Liver (tissue), 9 donors: ENCODE measurements around the gene GSTA2. TPM values are rescaled to one million over a fixed set of nuclear protein-coding genes. Genes with fewer than 3 reads are reported as not detected.

Source experiments
- DNase-seq: peaks from one replicate; pipeline ENCODE4 v3.0.0-alpha.2; 2017; ENCODE audit warnings: low spot score
- H3K27ac ChIP-seq, 2 donors: one replicate each; pipeline ENCODE4 v1.7.0; 2013; ENCODE audit warnings: inconsistent platforms in 2 of 2, low read length in 2 of 2, control low read depth in 1 of 2, low read depth in 1 of 2, mild to moderate bottlenecking in 1 of 2
- H3K27me3 ChIP-seq, 4 donors: one replicate each; pipeline versions ENCODE4 v1.6.1 to v1.7.0; 2013; ENCODE audit warnings: low read length in 3 of 4, inconsistent platforms in 1 of 4, mild to moderate bottlenecking in 1 of 4, moderate library complexity in 1 of 4; ENCODE audit not compliant: control insufficient read depth in 4 of 4, insufficient read depth in 4 of 4
- H3K36me3 ChIP-seq, 4 donors: one replicate each; pipeline versions ENCODE4 v1.6.1 to v1.7.0; 2013; ENCODE audit warnings: low read length in 3 of 4, mild to moderate bottlenecking in 3 of 4, low read depth in 1 of 4, moderate library complexity in 1 of 4; ENCODE audit not compliant: control insufficient read depth in 4 of 4, insufficient read depth in 3 of 4
- H3K4me1 ChIP-seq, 4 donors: one replicate each; pipeline versions ENCODE4 v1.6.1 to v1.7.0; 2013; ENCODE audit warnings: low read length in 3 of 4, mild to moderate bottlenecking in 3 of 4, moderate library complexity in 1 of 4; ENCODE audit not compliant: control insufficient read depth in 4 of 4, insufficient read depth in 4 of 4
- H3K4me3 ChIP-seq, 3 donors: one replicate each; pipeline versions ENCODE4 v1.6.1 to v1.7.0; 2013; ENCODE audit warnings: low read length in 3 of 3, control low read depth in 1 of 3, low read depth in 1 of 3, mild to moderate bottlenecking in 1 of 3
- H3K9ac ChIP-seq, 2 donors: one replicate each; pipeline ENCODE4 v1.7.0; 2013; ENCODE audit warnings: low read length in 2 of 2, mild to moderate bottlenecking in 2 of 2, moderate library complexity in 2 of 2, control low read depth in 1 of 2, low read depth in 1 of 2
- H3K9me3 ChIP-seq, 4 donors: one replicate each; pipeline versions ENCODE4 v1.6.1 to v1.7.0; 2013; ENCODE audit warnings: low read length in 3 of 4; ENCODE audit not compliant: control insufficient read depth in 4 of 4
- EGR1 ChIP-seq, 2 donors: IDR thresholded peaks; 2 replicates each; pipeline ENCODE4 v1.6.1; 2016 to 2018; ENCODE audit warnings: antibody characterized with exemption in 2 of 2, low read depth in 2 of 2
- FOXA1 ChIP-seq: IDR thresholded peaks from 2 replicates; pipeline ENCODE4 v1.6.1; 2016; ENCODE audit warnings: antibody characterized with exemption
- FOXA2 ChIP-seq: IDR thresholded peaks from 2 replicates; pipeline ENCODE4 v1.6.1; 2016; ENCODE audit warnings: antibody characterized with exemption
- GABPA ChIP-seq, 2 donors: IDR thresholded peaks in 1 of 2; conservative IDR thresholded peaks in 1 of 2; 2 replicates each; pipeline ENCODE4 v1.6.1; 2016; ENCODE audit warnings: antibody characterized with exemption in 2 of 2, mild to moderate bottlenecking in 1 of 2, moderate library complexity in 1 of 2
- HNF4A ChIP-seq, 2 donors: conservative IDR thresholded peaks; 2 replicates each; pipeline ENCODE4 v1.6.1; 2016; ENCODE audit warnings: antibody characterized with exemption in 2 of 2, mild to moderate bottlenecking in 2 of 2
- HNF4G ChIP-seq: IDR thresholded peaks from 2 replicates; pipeline ENCODE4 v1.6.1; 2016; ENCODE audit warnings: antibody characterized with exemption
- JUND ChIP-seq, 2 donors: IDR thresholded peaks; 2 replicates each; pipeline ENCODE4 v1.6.1; 2016; ENCODE audit warnings: antibody characterized with exemption in 2 of 2
- MAX ChIP-seq: IDR thresholded peaks from 2 replicates; pipeline ENCODE4 v1.6.1; 2016; ENCODE audit warnings: antibody characterized with exemption
- RAD21 ChIP-seq, 2 donors: IDR thresholded peaks; 2 replicates each; pipeline ENCODE4 v1.6.1; 2016; ENCODE audit warnings: antibody characterized with exemption in 2 of 2, mild to moderate bottlenecking in 2 of 2
- REST ChIP-seq: IDR thresholded peaks from 2 replicates; pipeline ENCODE4 v1.6.1; 2016; ENCODE audit warnings: antibody characterized with exemption, mild to moderate bottlenecking
- RXRA ChIP-seq, 2 donors: IDR thresholded peaks; 2 replicates each; pipeline ENCODE4 v1.6.1; 2017 to 2018; ENCODE audit warnings: antibody characterized with exemption in 2 of 2, mild to moderate bottlenecking in 1 of 2
- SP1 ChIP-seq: IDR thresholded peaks from 2 replicates; pipeline ENCODE4 v1.6.1; 2018; ENCODE audit warnings: antibody characterized with exemption, mild to moderate bottlenecking
- TAF1 ChIP-seq: conservative IDR thresholded peaks from 2 replicates; pipeline ENCODE4 v1.6.1; 2016; ENCODE audit warnings: antibody characterized with exemption, mild to moderate bottlenecking
- YY1 ChIP-seq: IDR thresholded peaks from 2 replicates; pipeline ENCODE4 v1.6.1; 2016; ENCODE audit warnings: antibody characterized with exemption, mild to moderate bottlenecking
- WGBS: extraction: QIAGEN DNeasy Blood & Tissue Kit; methylation state at CpG from one replicate; pipeline ENCODE4 v1.1.7; 2013; 5-methylcytosine and 5-hydroxymethylcytosine counted together
- polyA plus RNA-seq, 2 donors: library from polyadenylated mRNA; stranded (reverse) in 1 of 2; unstranded in 1 of 2; fragments of 200-250 nt in 1 of 2; fragments of >200 nt in 1 of 2; fragmentation: Nextera tagmentation in 1 of 2; extraction: Ambion mirVana in 1 of 2; gene quantifications; one replicate each; pipeline versions ENCODE4 v1.2.1 to v1.2.3, GENCODE V29; 2013 to 2015
- total RNA-seq, 2 donors: library from RNA; depleted of rRNA; stranded (reverse); fragments of >200 nt; gene quantifications; one replicate each; pipeline ENCODE4 v1.2.3, GENCODE V29; 2014
- TF ChIP-seq, protein P1 (sequence below): IDR thresholded peaks from 2 replicates; pipeline ENCODE4 v1.6.1; 2016; ENCODE audit warnings: antibody characterized with exemption
- donor health status: healthy.
- donor health status: healthy.
- donor health status: healthy.
- donor health status: healthy.
- donor health status: healthy.

The GSTA2 gene
- total and polyA plus RNA-seq, 4 donors, result 1.4 to 110 (median 2.1) TPM

- H3K27ac ChIP-seq, result peak overlapping the region; percentile 39 to 46
- peaks cover 0 to 2% (median 0%) of the 10 kb centered on the region in 4 donors for H3K9me3 ChIP-seq
- H3K9ac ChIP-seq, result peak overlapping the region in 1 of 2 donors; percentile 94
- TF ChIP-seq HNF4A (conservative IDR thresholded peaks at IDR 0.05) (peak in 1 of 2 donors; percentile 11), RAD21 (IDR thresholded peaks at IDR 0.05) (peak in 1 of 2 donors; percentile 7), RXRA (IDR thresholded peaks at IDR 0.05) (no peak)
- peaks cover 1 to 19% (median 16%) of the 10 kb centered on the region in 4 donors for H3K36me3 ChIP-seq
- H3K27me3 ChIP-seq, result no peaks in the 10 kb centered on the region
- peak overlapping the region in 2 of 3 donors; percentile 60 to 75 for H3K4me3 ChIP-seq
- no peak for DNase-seq
- peaks cover 3 to 19% (median 9%) of the 10 kb centered on the region in 4 donors for H3K4me1 ChIP-seq
- WGBS, result 23% methylated on average over 3 of the region's 3 CpGs
These were observed 25.2 kb upstream of the GSTA2 start for GRCh38 chr6:52788478-52788877.

GRCh38 chr6:52787917-52788316 lies 24.6 kb upstream of the GSTA2 start:
- H3K27ac ChIP-seq, result peak overlapping the region; percentile 46 to 67
- peaks cover 3 to 19% (median 9%) of the 10 kb centered on the region in 4 donors for H3K4me1 ChIP-seq
- no peak for DNase-seq
- H3K27me3 ChIP-seq, result no peaks in the 10 kb centered on the region
- peak overlapping the region; percentile 71 to 94 for H3K9ac ChIP-seq
- peaks cover 1 to 13% (median 10%) of the 10 kb centered on the region in 4 donors for H3K36me3 ChIP-seq
- H3K4me3 ChIP-seq, result peak overlapping the region; percentile 46 to 75 (median 60)
- WGBS, result 16% methylated on average over 3 of the region's 3 CpGs
- peak; percentile 73 to 74 for TF ChIP-seq HNF4A (conservative IDR thresholded peaks at IDR 0.05)
- no peak for TF ChIP-seq HNF4G
- peak; percentile 60 to 63 for TF ChIP-seq JUND (IDR thresholded peaks at IDR 0.05)
- no peak for TF ChIP-seq MAX
- TF ChIP-seq RAD21 (IDR thresholded peaks at IDR 0.05), result peak in 1 of 2 donors; percentile 49
- peak; percentile 72 to 79 for TF ChIP-seq RXRA (IDR thresholded peaks at IDR 0.05)
- peak; percentile 88 for TF ChIP-seq FOXA1
- peak; percentile 31 for TF ChIP-seq TAF1
- no peak for TF ChIP-seq EGR1 (IDR thresholded peaks at IDR 0.05; ENCODE audit: low read depth in 2 of 2)
- peak; percentile 61 for TF ChIP-seq SP1
- peak; percentile 13 for TF ChIP-seq YY1
- TF ChIP-seq FOXA2, result peak; percentile 94
- peak; percentile 19 for TF ChIP-seq REST
- no peak for TF ChIP-seq GABPA (IDR thresholded peaks at IDR 0.05 in 1 of 2, conservative IDR thresholded peaks at IDR 0.05 in 1 of 2)
- peaks cover 0 to 2% (median 0%) of the 10 kb centered on the region in 4 donors for H3K9me3 ChIP-seq

DNA sequence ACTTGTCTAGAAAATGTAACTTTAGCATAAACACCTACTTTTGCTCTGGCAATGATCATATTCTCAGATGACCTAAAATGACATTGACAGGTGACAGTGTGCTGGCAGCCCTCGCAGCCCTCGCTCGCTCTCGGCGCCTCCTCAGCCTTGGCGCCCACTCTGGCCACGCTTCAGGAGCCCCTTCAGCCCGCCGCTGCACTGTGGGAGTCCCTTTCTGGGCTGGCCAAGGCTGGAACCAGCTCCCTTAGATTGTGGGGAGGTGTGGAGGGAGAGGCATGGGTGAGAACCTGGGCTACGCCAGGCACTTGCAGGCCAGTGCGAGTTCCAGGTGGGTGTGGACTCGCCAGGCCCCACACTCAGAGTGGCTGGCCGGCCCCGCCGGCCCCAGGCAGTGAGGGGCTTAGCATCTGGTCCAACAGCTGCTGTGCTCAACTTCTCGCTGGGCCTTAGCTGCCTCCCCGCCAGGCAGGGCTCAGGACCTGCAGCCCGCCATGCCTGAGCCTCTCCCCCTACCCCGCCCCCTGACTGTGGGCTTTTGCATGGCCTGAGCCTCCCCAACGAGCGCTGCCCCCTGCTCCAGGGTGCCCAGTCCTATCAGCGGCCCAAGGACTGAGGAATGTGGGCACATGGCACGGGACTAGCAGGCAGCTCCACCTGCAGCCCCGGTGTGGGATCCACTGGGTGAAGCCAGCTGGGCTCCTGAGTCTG lies 23.1 kb upstream of the GSTA2 start:
- no peak overlapping the region for H3K27ac ChIP-seq
- no peak for DNase-seq
- TF ChIP-seq REST (no peak), FOXA2 (no peak), SP1 (no peak), HNF4G (no peak), RXRA (IDR thresholded peaks at IDR 0.05) (no peak), MAX (no peak), GABPA (IDR thresholded peaks at IDR 0.05 in 1 of 2, conservative IDR thresholded peaks at IDR 0.05 in 1 of 2) (no peak)
- TF ChIP-seq, protein P1, sequence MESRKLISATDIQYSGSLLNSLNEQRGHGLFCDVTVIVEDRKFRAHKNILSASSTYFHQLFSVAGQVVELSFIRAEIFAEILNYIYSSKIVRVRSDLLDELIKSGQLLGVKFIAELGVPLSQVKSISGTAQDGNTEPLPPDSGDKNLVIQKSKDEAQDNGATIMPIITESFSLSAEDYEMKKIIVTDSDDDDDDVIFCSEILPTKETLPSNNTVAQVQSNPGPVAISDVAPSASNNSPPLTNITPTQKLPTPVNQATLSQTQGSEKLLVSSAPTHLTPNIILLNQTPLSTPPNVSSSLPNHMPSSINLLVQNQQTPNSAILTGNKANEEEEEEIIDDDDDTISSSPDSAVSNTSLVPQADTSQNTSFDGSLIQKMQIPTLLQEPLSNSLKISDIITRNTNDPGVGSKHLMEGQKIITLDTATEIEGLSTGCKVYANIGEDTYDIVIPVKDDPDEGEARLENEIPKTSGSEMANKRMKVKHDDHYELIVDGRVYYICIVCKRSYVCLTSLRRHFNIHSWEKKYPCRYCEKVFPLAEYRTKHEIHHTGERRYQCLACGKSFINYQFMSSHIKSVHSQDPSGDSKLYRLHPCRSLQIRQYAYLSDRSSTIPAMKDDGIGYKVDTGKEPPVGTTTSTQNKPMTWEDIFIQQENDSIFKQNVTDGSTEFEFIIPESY, result no peak

More for the DNA sequence above, 23.1 kb upstream of the GSTA2 start:
- Histone ChIP-seq H3K36me3 (no peaks in the 10 kb centered on the region), H3K9ac (no peak overlapping the region), H3K4me3 (peak overlapping the region in 1 of 3 donors; percentile 5), H3K4me1 (peaks cover 3 to 19% (median 9%) of the 10 kb centered on the region in 4 donors), H3K9me3 (peaks cover 0 to 2% (median 0%) of the 10 kb centered on the region in 4 donors), H3K27me3 (no peaks in the 10 kb centered on the region)
- 90% methylated on average over 24 of the region's 24 CpGs for WGBS
